IMR-90 (cell line): ENCODE results near the gene KCNMB1. TPM values are rescaled to one million over a fixed set of nuclear protein-coding genes. Genes with fewer than 3 reads are reported as not detected.

ENCODE experiments used
- ATAC-seq: fragments of 200-7000 bp; cut with Tn5 transposase; 2 replicates; pipeline ENCODE4 v1.9.1; 2020; ENCODE audit warnings: low read depth, mild to moderate bottlenecking, moderate library complexity
- BruUV-seq: library from RNA; stranded (reverse); fragments of 400-500 nt; replicated peaks from 2 replicates; lab custom pipeline; 2021; lab: Mats Ljungman, UMichigan
- CTCF ChIA-PET: fragments of 300-600 bp; formaldehyde crosslinking; extraction: SDS; loops from one replicate; lab custom pipeline; 2021; ENCODE audit warnings: antibody characterized with exemption; lab: Yijun Ruan, JAX
- POLR2A ChIA-PET: fragments of 300-600 bp; sonication (Branson Sonifier 250); formaldehyde crosslinking; loops from one replicate; lab custom pipeline; 2022; ENCODE audit warnings: antibody characterized with exemption; ENCODE audit not compliant: unreplicated experiment; lab: Charles Lee
- DNase-seq: peaks from one replicate; pipeline ENCODE4 v3.0.0; 2013
- H2AFZ ChIP-seq: replicated peaks from 2 replicates; pipeline ENCODE3; 2013; ENCODE audit warnings: low read length, mild to moderate bottlenecking; ENCODE audit not compliant: poor library complexity
- H2AK5ac ChIP-seq: 2 replicates; pipeline ENCODE4 v1.6.1; 2013; ENCODE audit warnings: low read depth, low read length, inconsistent platforms
- H2AK9ac ChIP-seq: replicated peaks from 2 replicates; pipeline ENCODE3; 2013; ENCODE audit warnings: mild to moderate bottlenecking, low read depth, low read length, moderate library complexity; ENCODE audit not compliant: poor library complexity
- H2BK120ac ChIP-seq: 2 replicates; pipeline ENCODE4 v1.6.1; 2013; ENCODE audit warnings: low read depth, low read length, inconsistent platforms
- H2BK15ac ChIP-seq: 3 replicates; pipeline ENCODE4 v1.6.1; 2013; ENCODE audit warnings: low read depth, low read length, inconsistent platforms
- H2BK20ac ChIP-seq: 2 replicates; pipeline ENCODE4 v1.6.1; 2013; ENCODE audit warnings: low read depth, mild to moderate bottlenecking, inconsistent platforms, low read length, moderate library complexity
- H2BK5ac ChIP-seq: 2 replicates; pipeline ENCODE4 v1.6.1; 2013; ENCODE audit warnings: mild to moderate bottlenecking, low read depth, low read length, inconsistent platforms; ENCODE audit not compliant: poor library complexity, severe bottlenecking
- H3K14ac ChIP-seq: replicated peaks from 2 replicates; pipeline ENCODE4 v1.6.1; 2013; ENCODE audit warnings: low read depth, low read length, inconsistent platforms
- H3K18ac ChIP-seq: 2 replicates; pipeline ENCODE4 v1.6.1; 2013; ENCODE audit warnings: low read depth, low read length, control low read depth
- H3K23ac ChIP-seq: 2 replicates; pipeline ENCODE4 v1.6.1; 2013; ENCODE audit warnings: low read depth, low read length, inconsistent platforms
- H3K27ac ChIP-seq: 2 replicates; pipeline ENCODE4 v1.5.1; 2013; ENCODE audit warnings: mild to moderate bottlenecking, control low read depth, low read length; ENCODE audit not compliant: insufficient read depth
- H3K27me3 ChIP-seq: 2 replicates; pipeline ENCODE4 v1.6.1; 2013; ENCODE audit warnings: low read length; ENCODE audit not compliant: control insufficient read depth, insufficient read depth
- H3K36me3 ChIP-seq: 2 replicates; pipeline ENCODE4 v1.6.1; 2013; ENCODE audit warnings: low read length, mixed read lengths; ENCODE audit not compliant: control insufficient read depth, insufficient read depth
- H3K4ac ChIP-seq: 2 replicates; pipeline ENCODE4 v1.6.1; 2013; ENCODE audit warnings: low read depth, low read length, inconsistent platforms
- H3K4me1 ChIP-seq: 2 replicates; pipeline ENCODE4 v1.6.1; 2013; ENCODE audit warnings: low read length, mixed read lengths; ENCODE audit not compliant: control insufficient read depth, insufficient read depth
- H3K4me2 ChIP-seq: 2 replicates; pipeline ENCODE4 v1.6.1; 2013; ENCODE audit warnings: low read depth, mild to moderate bottlenecking, control low read depth, low read length, moderate library complexity
- H3K4me3 ChIP-seq: 2 replicates; pipeline ENCODE4 v1.5.1; 2013; ENCODE audit warnings: low read depth, mild to moderate bottlenecking, control low read depth, low read length, moderate library complexity; ENCODE audit not compliant: insufficient read depth
- H3K56ac ChIP-seq: 2 replicates; pipeline ENCODE4 v1.6.1; 2013; ENCODE audit warnings: low read length, inconsistent platforms; ENCODE audit not compliant: insufficient read depth; ENCODE audit errors: extremely low read depth
- H3K79me1 ChIP-seq, 2 experiments: 2 replicates each; pipeline ENCODE4 v1.6.1; 2013; ENCODE audit warnings: low read length in 2 of 2, inconsistent platforms in 1 of 2, low read depth in 1 of 2
- H3K9ac ChIP-seq: 2 replicates; pipeline ENCODE4 v1.6.1; 2013; ENCODE audit warnings: low read depth, low read length, control low read depth
- H3K9me1 ChIP-seq: 2 replicates; pipeline ENCODE4 v1.6.1; 2013; ENCODE audit warnings: low read length, inconsistent platforms; ENCODE audit not compliant: insufficient read depth
- H3K9me3 ChIP-seq: 2 replicates; pipeline ENCODE4 v1.6.1; 2013; ENCODE audit warnings: low read length; ENCODE audit not compliant: control insufficient read depth, insufficient read depth
- H4K20me1 ChIP-seq: 2 replicates; pipeline ENCODE4 v1.6.1; 2013; ENCODE audit warnings: low read length, inconsistent platforms; ENCODE audit not compliant: insufficient read depth
- H4K5ac ChIP-seq: 2 replicates; pipeline ENCODE4 v1.6.1; 2013; ENCODE audit warnings: mild to moderate bottlenecking, low read depth, low read length, control low read depth
- H4K8ac ChIP-seq, 2 experiments: 2 replicates each; pipeline ENCODE4 v1.6.1; 2013; ENCODE audit warnings: low read depth in 2 of 2, low read length in 2 of 2, control low read depth in 1 of 2, inconsistent platforms in 1 of 2
- H4K91ac ChIP-seq: 2 replicates; pipeline ENCODE4 v1.6.1; 2013; ENCODE audit warnings: low read depth, low read length, inconsistent platforms; ENCODE audit not compliant: insufficient read depth
- MAFK ChIP-seq: IDR thresholded peaks from 2 replicates; pipeline ENCODE4 v1.6.1; 2012; ENCODE audit warnings: low read depth, low read length, improper control_type of control experiment
- RCOR1 ChIP-seq: IDR thresholded peaks from 2 replicates; pipeline ENCODE4 v1.6.1; 2012; ENCODE audit warnings: mild to moderate bottlenecking, low read length, improper control_type of control experiment; ENCODE audit not compliant: insufficient replicate concordance
- RFX5 ChIP-seq: IDR thresholded peaks from 2 replicates; pipeline ENCODE4 v1.8.0; 2012; ENCODE audit warnings: low read depth, mild to moderate bottlenecking, low read length, moderate library complexity
- SMC3 ChIP-seq: fragments of 150-350 bp; IDR thresholded peaks from 2 replicates; pipeline ENCODE4 v1.6.1; 2016; ENCODE audit warnings: low read depth, mild to moderate bottlenecking, antibody characterized with exemption, low read length, moderate library complexity
- WGBS, 2 experiments: methylation state at CpG; one replicate each; pipeline versions ENCODE4 v1.1.5 to v1.1.7; 2013; ENCODE audit warnings: missing lambda C conversion rate in 2 of 2; ENCODE audit not compliant: insufficient read length in 1 of 2; ENCODE audit errors: extremely low coverage in 2 of 2; 5-methylcytosine and 5-hydroxymethylcytosine counted together
- dilution Hi-C: fragments of 300-500 bp; cut with HindIII; formaldehyde crosslinking; loops from one replicate; pipeline ENCODE4 v1.14.3; 2018; ENCODE audit warnings: low sequenced_read_pairs; ENCODE audit not compliant: unreplicated experiment
- in situ Hi-C: fragments of 300-500 bp; cut with MboI; formaldehyde crosslinking; loops from 3 replicates; pipeline ENCODE4 v1.14.3; 2019; ENCODE audit warnings: low sequenced_read_pairs, inconsistent platforms, mixed read lengths
- intact Hi-C: fragments of 100-400 bp; cut with micrococcal nuclease; formaldehyde crosslinking; loops from 2 replicates; pipeline ENCODE4 v1.10.0; 2022
- polyA plus RNA-seq, 3 experiments: library from polyadenylated mRNA; depleted of rRNA; stranded (reverse); fragments of >200 nt; gene quantifications; 2 replicates each; pipeline ENCODE4 v1.2.3, GENCODE V29; 2012; ENCODE audit warnings: low replicate concordance in 1 of 3
- total RNA-seq: library from RNA; depleted of rRNA; stranded (reverse); fragments of >200 nt; gene quantifications from 2 replicates; pipeline ENCODE4 v1.2.3, GENCODE V29; 2012

The KCNMB1 gene
- total and polyA plus RNA-seq, 2 of the 4 experiments (the other 2 are of a cell fraction), result not detected

DNA sequence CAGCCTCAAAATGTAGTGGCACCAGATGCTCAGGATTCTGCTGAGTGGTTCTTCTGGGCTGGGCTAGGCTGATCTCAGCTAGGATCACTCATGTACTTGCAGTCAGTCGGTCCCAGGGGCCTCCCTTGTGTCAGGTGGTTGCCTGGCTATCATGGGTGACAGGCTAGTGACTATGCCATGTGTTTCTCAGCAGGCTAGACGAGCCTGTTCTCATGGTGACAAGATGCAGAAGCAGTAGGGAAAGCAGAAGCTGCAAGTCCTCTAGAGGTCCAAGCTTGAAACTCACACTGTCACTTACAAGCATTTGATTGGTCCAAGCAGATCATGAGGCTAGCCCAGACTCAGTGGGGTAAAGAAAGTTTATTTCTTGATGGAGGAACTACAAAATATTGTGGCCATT, 15.2 kb upstream of the KCNMB1 start:
- no peak overlapping the region for H2BK15ac ChIP-seq
- in situ Hi-C loops, result no loop called here
- no peak overlapping the region for H2BK5ac ChIP-seq
- intact Hi-C loops, result no loop called here
- no peak overlapping the region for H3K9ac ChIP-seq
- TF ChIP-seq RFX5, result no peak
- TF ChIP-seq SMC3, result no peak
- TF ChIP-seq RCOR1, result no peak
- no peak for TF ChIP-seq MAFK
- H4K91ac ChIP-seq, result no peak overlapping the region
- no peak overlapping the region for H4K8ac ChIP-seq
- H3K9me3 ChIP-seq, result no peaks in the 10 kb centered on the region
- H2BK120ac ChIP-seq, result no peak overlapping the region
- H3K79me1 ChIP-seq, result no peaks in the 10 kb centered on the region
- no peak overlapping the region for H3K4me3 ChIP-seq
- no peaks in the 10 kb centered on the region for H3K27me3 ChIP-seq
- CTCF ChIA-PET, result no interaction called here
- H3K14ac ChIP-seq, result no peak overlapping the region
- POLR2A ChIA-PET, result no interaction called here
- no peak overlapping the region for H4K5ac ChIP-seq
- no peak overlapping the region for H3K27ac ChIP-seq
- no peak for DNase-seq
- H3K56ac ChIP-seq, result no peak overlapping the region
- H3K36me3 ChIP-seq, result no peaks in the 10 kb centered on the region
- H3K9me1 ChIP-seq, result no peaks in the 10 kb centered on the region
- WGBS, 2 experiments, result no CpG with 5 or more reads among the region's 2 CpGs
- H3K4me1 ChIP-seq, result no peaks in the 10 kb centered on the region
- no peak overlapping the region for H2AK9ac ChIP-seq
- no peaks in the 10 kb centered on the region for H4K20me1 ChIP-seq
- no peak overlapping the region for H2AFZ ChIP-seq
- no peak overlapping the region for H3K23ac ChIP-seq
- no peak overlapping the region for H3K18ac ChIP-seq
- dilution Hi-C loops, result no loop called here
- ATAC-seq, result no peak
- H3K4ac ChIP-seq, result no peak overlapping the region
- no peak overlapping the region for H2AK5ac ChIP-seq
- BruUV-seq, result no TSS peak
- H3K4me2 ChIP-seq, result no peak overlapping the region
- H2BK20ac ChIP-seq, result no peak overlapping the region
